HuH-7.5 (cell line): ENCODE data around the gene OR4K13.

Source experiments
- DNase-seq: peaks from one replicate; pipeline ENCODE4 v3.0.0; 2011; ENCODE audit warnings: low spot score

Gene OR4K13

DNA sequence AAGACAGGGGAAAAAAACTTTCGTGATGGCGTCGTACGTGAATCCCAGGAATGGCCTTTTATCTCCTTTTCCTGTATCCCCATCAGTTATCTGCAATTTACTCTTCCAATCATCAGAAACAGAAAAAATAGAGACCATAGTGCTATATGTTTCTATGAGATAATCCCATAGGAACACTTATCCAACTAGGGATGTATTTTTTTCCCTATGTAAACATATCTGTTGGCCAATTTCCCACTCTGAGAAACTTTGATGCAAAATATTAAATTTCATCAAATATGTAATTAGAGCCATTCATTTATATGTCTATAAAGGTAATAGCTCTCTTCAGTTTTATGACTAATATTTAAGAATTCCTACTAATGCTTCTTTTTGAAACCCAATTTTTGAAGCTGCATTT is at the start of gene OR4K13:
TSS of gene OR4K13 (minus strand) at position 101 of the 400 bp plus-strand sequence. CDS start 1,280 bp downstream, outside the sequence.
- DNase-seq, result no peak

DNA sequence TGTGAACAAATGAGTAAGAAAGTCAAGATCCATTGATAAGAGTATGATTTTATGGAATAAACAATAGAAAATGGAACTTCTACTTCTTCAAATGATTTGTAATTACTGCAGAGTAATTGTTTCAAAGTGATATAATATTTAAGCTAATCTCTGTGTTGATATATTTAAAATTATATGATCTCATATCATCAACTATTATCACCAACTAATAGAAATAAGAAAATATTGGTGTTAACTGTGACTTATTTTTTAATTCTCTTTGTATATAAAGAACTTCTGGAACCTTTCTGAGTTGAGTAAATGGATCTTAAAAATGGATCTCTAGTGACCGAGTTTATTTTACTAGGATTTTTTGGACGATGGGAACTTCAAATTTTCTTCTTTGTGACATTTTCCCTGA is 23.9 kb upstream of the OR4K13 start, which contains the start of gene OR4L1:
TSS of gene OR4L1 (plus strand) at position 301 of the 400 bp plus-strand sequence. CDS start at position 301, 0 bp downstream.
- DNase-seq, result no peak

- DNase-seq, result no peak
These were observed 12.4 kb upstream of the OR4K13 start for GRCh38 chr14:20048202-20048601.

- DNase-seq, result no peak
These were observed 8.4 kb upstream of the OR4K13 start for GRCh38 chr14:20044243-20044642.

GRCh38 chr14:20035449-20035848 is 389 bp downstream of the OR4K13 start:
- no peak for DNase-seq

GRCh38 chr14:20031058-20031457 is 4.8 kb downstream of the OR4K13 start:
- DNase-seq, result no peak

DNA sequence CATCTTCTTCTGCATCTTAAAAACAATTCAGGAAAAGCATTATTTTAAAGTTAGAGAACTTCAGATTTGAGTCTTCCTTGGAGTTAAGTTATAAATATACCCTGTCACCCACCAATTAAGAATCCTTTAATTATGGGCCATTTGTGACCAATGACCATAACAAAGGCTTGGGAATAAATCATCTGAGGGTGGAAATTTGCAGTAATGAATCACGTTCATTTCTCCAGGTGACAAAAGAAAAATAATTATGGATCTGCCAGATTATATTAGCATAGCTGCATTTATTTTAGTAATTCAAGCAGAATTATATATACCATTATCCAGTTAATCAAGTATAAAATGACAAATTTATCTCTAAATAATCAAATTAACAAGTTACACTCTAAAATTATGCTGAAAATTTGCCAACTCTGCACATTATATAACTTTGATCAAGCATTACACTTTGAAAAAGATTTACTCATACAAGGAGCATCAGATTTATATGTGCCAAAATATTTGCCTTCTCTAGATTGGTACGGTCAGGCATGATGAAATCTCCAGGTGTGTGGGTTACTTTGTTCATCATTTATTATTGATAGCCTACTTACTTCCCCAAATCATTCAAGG is 16.5 kb downstream of the OR4K13 start, which contains the start of gene OR4K14:
TSS of gene OR4K14 (minus strand) at position 51 of the 609 bp plus-strand sequence. CDS start 4,114 bp downstream, outside the sequence.
- no peak for DNase-seq

DNA sequence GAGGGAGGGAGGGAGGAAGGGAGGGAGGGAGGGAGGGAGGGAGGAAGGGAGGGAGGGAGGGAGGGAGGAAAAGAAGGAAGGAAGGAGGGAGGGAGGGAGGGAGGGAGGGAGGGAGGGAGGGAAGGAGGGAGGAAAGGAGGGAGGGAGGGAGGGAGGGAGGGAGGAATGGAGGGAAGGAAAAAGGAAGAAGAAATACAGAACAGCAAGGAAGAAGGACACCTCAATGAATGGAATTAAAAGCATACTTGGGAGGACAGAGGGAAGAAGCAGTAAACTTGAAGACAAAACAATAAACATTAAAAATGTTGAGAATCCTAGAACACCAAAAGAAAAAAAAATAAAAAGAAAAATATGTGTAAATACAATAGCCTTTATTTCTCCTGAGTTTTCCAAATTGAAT is 27.7 kb downstream of the OR4K13 start:
- DNase-seq, result no peak

GRCh38 chr14:20002319-20002718 is 33.5 kb downstream of the OR4K13 start:
- no peak for DNase-seq

- DNase-seq, result no peak
These were observed 34.0 kb downstream of the OR4K13 start, which contains the start of gene OR4Q2 for GRCh38 chr14:20001863-20002262. Gene OR4Q2, plus strand, starts transcription at chr14:20002163.

GRCh38 chr14:19993438-19993837 is 42.4 kb downstream of the OR4K13 start:
- DNase-seq, result no peak
